ENCODE data around the gene CD99L2.
"Not testable (repeated sequence)": the region's sequence is repeated elsewhere in the genome, so short reads cannot be mapped to it uniquely, and the experiment has no call there.

The CD99L2 gene

DNA sequence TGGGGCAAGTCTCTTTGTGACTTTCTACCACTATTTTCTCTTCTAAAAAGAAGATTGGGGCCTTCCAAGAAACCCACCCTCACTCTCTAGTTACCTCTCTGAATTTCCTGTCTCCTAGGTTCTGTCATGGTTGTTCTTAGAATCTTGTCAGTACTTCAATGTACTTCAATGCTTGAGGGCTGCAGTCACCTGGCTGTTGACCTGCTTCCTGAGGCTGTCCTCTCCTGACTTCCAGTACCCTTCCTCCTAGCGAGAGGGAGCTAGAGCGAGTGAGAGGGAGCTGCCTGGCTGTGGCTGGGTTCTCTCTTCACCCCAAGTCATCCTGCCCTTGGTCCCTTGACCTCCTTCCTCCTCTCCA, 17.7 kb downstream of the CD99L2 start:
- Histone ChIP-seq H3K36me3 (ENCODE audit: insufficient read depth, low read length) (no peaks in the 10 kb centered on the region), H3K9me3 (ENCODE audit: control insufficient read depth, insufficient read depth, low read length) (peaks cover 4% of the 10 kb centered on the region; the same call in 1 of the 2 replicates), H3K9ac (ENCODE audit: low read depth, low read length) (no peak overlapping the region), H3K4me1 (ENCODE audit: insufficient read depth, low read length) (no peaks in the 10 kb centered on the region)

DNA sequence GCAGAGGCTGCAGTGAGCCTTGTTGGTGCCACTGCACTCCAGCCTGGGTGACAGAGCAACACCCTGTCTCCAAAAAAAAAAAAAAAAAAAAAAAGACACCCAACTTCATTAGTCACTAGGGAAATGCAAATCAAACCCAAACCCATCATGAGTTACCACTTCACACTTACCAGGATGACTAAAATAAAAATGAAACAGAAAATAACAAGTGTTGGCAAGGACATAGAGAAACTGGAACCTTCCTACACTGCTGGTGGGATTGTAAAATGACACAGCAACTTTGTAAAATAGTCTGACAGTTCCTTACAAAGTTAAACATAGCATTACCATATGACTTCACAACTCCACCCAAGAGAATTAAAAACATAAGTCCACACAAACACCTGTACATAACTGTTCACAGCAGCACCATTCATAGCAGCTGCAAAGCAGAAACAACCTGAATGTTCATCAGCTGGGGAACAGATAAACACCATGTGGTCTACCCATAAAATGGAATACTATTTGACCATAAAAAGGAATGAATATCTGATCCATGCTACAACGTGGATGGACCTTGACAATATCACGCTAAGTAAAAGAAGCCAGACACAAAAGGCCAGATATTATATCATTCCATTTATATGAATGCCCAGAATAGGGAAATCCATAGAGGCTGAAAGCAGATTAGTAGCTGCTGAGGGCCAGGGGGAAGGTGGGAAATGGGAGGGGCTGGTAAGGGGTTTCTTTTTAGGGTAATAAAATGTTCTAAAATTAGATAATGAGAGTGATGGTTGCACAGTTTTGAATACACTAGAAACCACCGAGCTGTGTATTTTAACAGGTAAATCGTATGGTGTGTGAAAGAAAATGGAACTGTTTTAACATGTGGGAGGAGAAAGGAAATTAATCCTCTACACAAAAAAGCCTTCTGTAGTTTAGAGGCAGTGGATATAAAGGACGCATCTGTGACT, 18.3 kb downstream of the CD99L2 start:
- Histone ChIP-seq H3K4me1 (ENCODE audit: insufficient read depth, low read length) (no peaks in the 10 kb centered on the region), H3K9ac (ENCODE audit: low read depth, low read length) (no peak overlapping the region), H3K9me3 (ENCODE audit: control insufficient read depth, insufficient read depth, low read length) (peaks cover 9% of the 10 kb centered on the region), H3K36me3 (ENCODE audit: insufficient read depth, low read length) (no peaks in the 10 kb centered on the region)

DNA sequence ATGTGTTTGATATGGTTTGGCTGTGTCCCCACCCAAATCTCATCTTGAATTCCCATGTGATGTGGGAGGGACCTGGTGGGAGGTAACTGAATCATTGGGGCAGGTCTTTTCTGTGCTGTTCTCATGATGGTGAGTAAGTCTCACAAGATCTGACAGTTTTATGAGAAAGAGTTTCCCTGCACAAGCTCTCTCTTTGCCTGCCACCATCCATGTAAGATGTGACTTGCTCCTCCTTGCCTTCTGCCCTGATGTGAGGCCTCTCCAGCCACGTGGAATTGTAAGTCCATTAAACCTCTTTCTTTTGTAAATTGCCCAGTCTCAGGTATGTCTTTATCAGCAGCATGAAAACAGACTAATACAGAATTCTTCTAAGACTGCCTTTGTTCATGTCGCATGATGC, 22.8 kb downstream of the CD99L2 start:
- not testable (repeated sequence) for H3K9ac ChIP-seq (ENCODE audit: low read depth, low read length); H3K36me3 ChIP-seq (ENCODE audit: insufficient read depth, low read length)
- H3K4me1 ChIP-seq (ENCODE audit: insufficient read depth, low read length), result peaks cover 20% of the 10 kb centered on the region
- H3K9me3 ChIP-seq (ENCODE audit: control insufficient read depth, insufficient read depth, low read length), result peaks cover 12% of the 10 kb centered on the region

DNA sequence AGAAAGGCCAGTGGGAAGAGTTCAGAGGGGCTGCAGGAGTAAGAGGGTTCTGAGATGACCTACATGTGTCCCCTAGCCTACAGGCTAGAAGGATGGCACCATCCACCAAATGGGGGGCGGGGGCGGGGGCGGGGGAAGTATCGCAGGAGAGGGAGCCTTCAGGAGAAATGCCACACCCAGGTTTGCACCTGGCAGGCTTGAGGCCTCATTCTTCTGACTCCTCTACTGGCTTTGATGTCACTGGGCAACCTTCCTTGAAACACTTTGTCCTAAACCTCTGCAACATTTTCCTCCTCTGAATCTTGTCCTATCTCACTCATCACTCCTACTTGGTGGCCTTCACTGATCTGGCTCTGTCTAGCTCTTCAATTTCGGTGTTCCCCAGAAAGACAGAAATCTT, 24.0 kb downstream of the CD99L2 start:
- no peaks in the 10 kb centered on the region for H3K36me3 ChIP-seq (ENCODE audit: insufficient read depth, low read length)
- H3K4me1 ChIP-seq (ENCODE audit: insufficient read depth, low read length), result peaks cover 29% of the 10 kb centered on the region
- H3K9ac ChIP-seq (ENCODE audit: low read depth, low read length), result no peak overlapping the region
- H3K9me3 ChIP-seq (ENCODE audit: control insufficient read depth, insufficient read depth, low read length), result peaks cover 9% of the 10 kb centered on the region

DNA sequence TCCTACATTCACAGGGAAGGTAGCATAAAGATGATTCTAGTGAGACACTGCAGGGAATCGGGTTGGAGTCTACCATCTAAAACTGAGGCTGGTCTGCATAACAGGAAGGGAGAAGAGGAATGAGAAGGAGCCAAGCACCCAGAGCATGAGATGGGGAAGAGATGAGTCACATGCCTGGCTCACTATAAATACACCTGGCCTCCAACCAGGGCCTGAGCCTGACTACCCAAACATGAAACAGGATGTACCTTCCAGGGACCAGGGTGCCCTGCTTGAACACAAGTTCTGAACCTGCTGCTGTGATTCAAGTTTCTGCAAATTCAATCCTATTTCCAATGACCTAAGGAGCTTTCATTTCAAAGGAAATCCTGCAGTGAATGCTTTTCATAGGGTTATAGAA, 24.9 kb downstream of the CD99L2 start:
- Histone ChIP-seq H3K4me1 (ENCODE audit: insufficient read depth, low read length) (peaks cover 29% of the 10 kb centered on the region), H3K36me3 (ENCODE audit: insufficient read depth, low read length) (no peaks in the 10 kb centered on the region), H3K9ac (ENCODE audit: low read depth, low read length) (no peak overlapping the region), H3K9me3 (ENCODE audit: control insufficient read depth, insufficient read depth, low read length) (peaks cover 9% of the 10 kb centered on the region)

DNA sequence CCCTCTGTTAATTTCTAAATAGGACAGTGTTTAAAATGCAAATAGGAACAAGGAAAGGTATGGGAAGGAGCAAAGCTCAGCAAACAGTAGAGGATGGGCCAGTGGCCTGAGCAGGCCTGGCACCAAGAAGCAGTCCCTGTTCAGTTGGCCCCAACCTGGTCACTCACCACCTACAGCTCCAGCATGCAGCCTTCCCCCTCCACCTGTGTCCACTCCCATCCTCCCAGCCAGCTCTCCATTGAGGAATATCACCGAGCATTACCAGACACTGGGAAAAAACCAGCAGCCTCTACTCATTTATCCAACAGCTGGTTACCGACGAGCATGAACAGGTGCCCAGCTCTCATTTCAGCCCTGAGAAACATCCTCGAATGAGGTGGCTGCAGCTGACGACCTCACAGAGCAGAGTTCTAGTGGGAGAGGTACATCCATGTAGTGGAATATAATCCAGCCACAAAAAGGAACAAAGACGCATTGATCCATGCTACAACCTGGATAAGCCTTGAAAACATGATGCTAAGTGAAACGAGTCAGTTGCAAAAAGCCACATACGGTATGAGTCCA, 25.6 kb downstream of the CD99L2 start:
- H3K36me3 ChIP-seq (ENCODE audit: insufficient read depth, low read length), result no peaks in the 10 kb centered on the region
- peaks cover 9% of the 10 kb centered on the region for H3K9me3 ChIP-seq (ENCODE audit: control insufficient read depth, insufficient read depth, low read length)
- peaks cover 29% of the 10 kb centered on the region for H3K4me1 ChIP-seq (ENCODE audit: insufficient read depth, low read length)
- H3K9ac ChIP-seq (ENCODE audit: low read depth, low read length), result no peak overlapping the region

DNA sequence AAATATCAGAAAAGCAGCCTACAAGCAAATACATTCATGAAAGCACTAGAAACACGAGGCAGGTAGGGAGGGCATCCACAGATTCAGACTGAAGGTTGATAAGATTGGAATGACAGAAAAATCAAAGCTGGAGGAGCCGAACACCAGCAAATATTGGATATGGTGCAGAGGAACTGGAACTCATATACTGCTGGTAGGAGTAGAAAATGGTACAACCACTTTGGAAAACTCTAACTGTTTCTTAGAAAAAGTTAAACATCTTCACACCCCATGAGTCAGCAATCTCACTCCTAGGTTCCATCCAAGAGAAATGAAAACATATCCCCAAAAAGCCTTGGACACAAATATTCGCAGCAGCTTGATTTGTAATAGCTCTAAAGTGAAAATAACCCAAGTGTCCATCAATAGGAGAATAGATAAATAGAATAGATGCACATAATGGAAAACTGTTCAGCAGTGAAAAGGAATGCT, 27.1 kb downstream of the CD99L2 start:
- Histone ChIP-seq H3K4me1 (ENCODE audit: insufficient read depth, low read length) (peaks cover 29% of the 10 kb centered on the region), H3K9ac (ENCODE audit: low read depth, low read length) (no peak overlapping the region), H3K9me3 (ENCODE audit: control insufficient read depth, insufficient read depth, low read length) (peaks cover 9% of the 10 kb centered on the region), H3K36me3 (ENCODE audit: insufficient read depth, low read length) (no peaks in the 10 kb centered on the region)

DNA sequence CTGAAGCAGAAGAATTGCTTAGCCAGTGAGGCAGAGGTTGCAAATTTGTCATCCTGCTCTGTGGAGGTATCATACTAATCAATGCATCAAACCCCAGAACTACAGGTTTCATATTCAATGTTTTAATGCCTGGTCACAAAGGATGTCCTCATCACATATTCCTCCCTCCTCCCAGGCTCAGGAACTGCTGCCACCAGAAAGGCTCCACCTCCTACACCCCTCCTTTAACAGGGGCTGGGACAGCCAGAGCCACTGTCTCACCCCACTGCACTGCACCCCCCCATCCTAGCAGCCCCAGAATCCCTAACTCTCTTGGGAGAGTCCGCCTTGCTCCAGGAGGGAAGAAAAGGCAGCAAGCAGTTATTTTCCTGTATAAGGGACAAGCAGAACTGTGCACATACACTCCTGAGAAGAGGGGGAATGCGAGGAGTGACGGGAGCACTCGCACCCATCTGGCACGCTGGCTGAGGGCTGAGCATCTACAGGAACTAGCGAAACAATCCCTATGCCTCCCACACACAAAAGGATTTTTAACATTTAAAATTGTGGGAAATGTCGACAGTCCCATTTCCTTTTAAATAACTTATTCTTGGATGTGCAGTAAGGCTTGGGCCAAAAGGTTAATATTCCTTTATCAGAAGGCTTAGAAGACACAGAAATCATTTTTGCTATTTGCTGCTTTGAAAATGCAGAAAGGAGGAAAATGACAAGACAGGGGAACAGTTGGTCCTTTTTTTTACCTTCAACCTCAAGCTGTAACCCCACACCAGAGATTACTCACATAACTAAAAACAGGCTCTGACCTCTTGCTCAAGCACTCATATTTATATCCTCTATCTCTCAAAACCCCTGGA, 27.8 kb downstream of the CD99L2 start:
- H3K9ac ChIP-seq (ENCODE audit: low read depth, low read length), result no peak overlapping the region; the same call in 1 of the 2 replicates
- no peaks in the 10 kb centered on the region for H3K36me3 ChIP-seq (ENCODE audit: insufficient read depth, low read length)
- H3K4me1 ChIP-seq (ENCODE audit: insufficient read depth, low read length), result peaks cover 29% of the 10 kb centered on the region
- peaks cover 7% of the 10 kb centered on the region for H3K9me3 ChIP-seq (ENCODE audit: control insufficient read depth, insufficient read depth, low read length)

DNA sequence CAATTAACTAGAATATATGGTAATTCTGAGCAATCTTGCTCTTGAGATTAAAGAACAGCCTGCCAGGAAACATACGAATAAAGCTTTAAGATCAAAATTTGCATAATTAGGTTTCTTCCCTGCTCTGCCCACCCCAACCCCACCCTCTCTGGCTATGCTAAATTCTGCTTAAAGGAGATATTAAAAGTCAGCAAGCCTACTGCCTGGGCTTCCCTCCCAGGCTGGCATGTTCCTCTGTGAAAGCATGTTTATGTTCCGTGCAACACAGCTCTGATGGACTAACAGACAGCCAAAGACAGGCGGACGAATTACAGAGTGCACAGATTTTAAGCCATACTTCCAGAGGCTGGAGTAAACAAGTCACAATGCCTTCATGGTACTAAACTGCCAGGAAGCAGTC, 28.4 kb downstream of the CD99L2 start:
- H3K4me1 ChIP-seq (ENCODE audit: insufficient read depth, low read length), result peaks cover 29% of the 10 kb centered on the region
- peaks cover 3% of the 10 kb centered on the region; the same call in 1 of the 2 replicates for H3K9me3 ChIP-seq (ENCODE audit: control insufficient read depth, insufficient read depth, low read length)
- H3K9ac ChIP-seq (ENCODE audit: low read depth, low read length), result no peak overlapping the region; the same call in 1 of the 2 replicates
- no peaks in the 10 kb centered on the region for H3K36me3 ChIP-seq (ENCODE audit: insufficient read depth, low read length)

DNA sequence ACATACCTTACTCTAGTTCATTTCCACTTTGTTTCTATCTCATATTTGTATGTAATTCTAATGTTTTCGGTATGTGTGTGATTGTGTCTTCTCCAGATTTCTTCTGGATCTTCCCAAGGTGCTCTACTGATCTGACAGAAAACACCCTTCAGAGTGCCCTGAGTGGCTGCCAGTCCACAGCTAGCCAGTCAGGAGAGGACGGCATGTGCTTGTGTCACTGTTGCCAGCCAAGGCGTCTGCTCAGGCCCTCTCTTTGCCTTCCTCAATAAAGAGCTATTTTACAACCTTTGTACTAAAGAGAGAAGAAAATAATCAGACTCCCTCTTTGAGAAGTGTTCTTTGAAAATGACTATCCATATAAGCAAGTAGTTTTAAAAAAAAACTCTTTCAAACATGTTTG, 29.0 kb downstream of the CD99L2 start:
- H3K4me1 ChIP-seq (ENCODE audit: insufficient read depth, low read length), result peaks cover 29% of the 10 kb centered on the region
- H3K9me3 ChIP-seq (ENCODE audit: control insufficient read depth, insufficient read depth, low read length), result peaks cover 3% of the 10 kb centered on the region; the same call in 1 of the 2 replicates
- H3K9ac ChIP-seq (ENCODE audit: low read depth, low read length), result no peak overlapping the region
- H3K36me3 ChIP-seq (ENCODE audit: insufficient read depth, low read length), result no peaks in the 10 kb centered on the region

DNA sequence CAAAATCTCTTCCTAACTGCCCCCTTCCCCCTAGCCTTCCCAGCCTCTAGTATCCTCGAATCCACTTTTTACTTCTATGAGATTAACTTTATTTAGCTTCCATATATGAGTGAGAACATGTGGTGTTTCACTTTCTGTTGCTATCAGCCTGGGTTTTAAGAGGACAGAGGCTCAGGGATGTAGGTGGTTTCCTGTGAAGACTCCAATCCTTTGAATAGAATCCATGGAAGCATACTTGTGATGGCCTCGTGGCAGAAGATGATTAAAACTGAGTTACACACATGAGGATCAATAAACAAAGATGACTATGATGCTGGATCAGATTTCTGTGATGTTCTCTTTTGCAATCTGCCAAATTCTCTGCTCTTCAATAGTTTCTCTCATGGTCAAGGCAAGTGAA, 29.8 kb downstream of the CD99L2 start:
- peaks cover 3% of the 10 kb centered on the region; the same call in 1 of the 2 replicates for H3K9me3 ChIP-seq (ENCODE audit: control insufficient read depth, insufficient read depth, low read length)
- no peak overlapping the region for H3K9ac ChIP-seq (ENCODE audit: low read depth, low read length)
- peaks cover 23% of the 10 kb centered on the region for H3K4me1 ChIP-seq (ENCODE audit: insufficient read depth, low read length)
- no peaks in the 10 kb centered on the region for H3K36me3 ChIP-seq (ENCODE audit: insufficient read depth, low read length)

DNA sequence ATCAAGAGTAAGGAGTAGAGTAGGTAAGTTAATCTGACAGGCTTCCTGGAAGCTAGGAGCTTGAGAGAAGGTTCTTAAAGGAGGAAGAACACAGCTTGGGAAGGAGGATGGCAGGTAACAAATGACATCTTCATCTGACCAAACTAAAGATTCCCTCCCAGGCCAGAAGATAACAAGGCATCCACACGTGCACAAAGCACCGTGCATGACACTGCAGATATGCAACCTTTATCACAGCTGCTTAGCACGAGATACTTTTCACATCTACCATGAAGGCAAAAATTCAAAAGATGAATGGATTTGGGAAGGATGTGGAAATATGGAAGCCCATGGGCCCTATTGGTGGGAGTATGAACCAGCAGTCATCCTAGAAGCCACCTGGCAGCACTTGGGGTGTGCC, 34.3 kb downstream of the CD99L2 start:
- no peaks in the 10 kb centered on the region for H3K36me3 ChIP-seq (ENCODE audit: insufficient read depth, low read length)
- H3K9ac ChIP-seq (ENCODE audit: low read depth, low read length), result no peak overlapping the region
- H3K4me1 ChIP-seq (ENCODE audit: insufficient read depth, low read length), result no peaks in the 10 kb centered on the region
- H3K9me3 ChIP-seq (ENCODE audit: control insufficient read depth, insufficient read depth, low read length), result no peaks in the 10 kb centered on the region

DNA sequence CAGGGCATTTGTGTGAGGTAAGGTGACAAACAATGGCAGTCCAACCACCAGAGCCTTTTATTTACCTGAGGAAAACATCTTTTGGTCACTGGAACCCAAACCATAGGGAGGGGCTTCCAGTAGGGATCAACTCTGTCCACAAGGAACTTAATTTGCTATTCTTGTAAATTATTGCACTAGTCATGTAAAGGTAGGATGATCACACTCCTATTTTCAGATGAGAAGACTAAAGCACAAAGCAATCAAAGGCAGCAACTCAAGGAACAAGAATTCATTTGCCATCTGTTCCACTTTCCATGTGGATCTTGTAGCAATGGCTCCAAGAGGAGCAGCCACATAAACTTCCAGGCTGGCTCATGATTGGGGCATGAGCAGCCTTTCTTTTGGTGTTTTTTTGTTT, 35.3 kb downstream of the CD99L2 start:
- Histone ChIP-seq H3K4me1 (ENCODE audit: insufficient read depth, low read length) (no peaks in the 10 kb centered on the region), H3K36me3 (ENCODE audit: insufficient read depth, low read length) (no peaks in the 10 kb centered on the region), H3K9me3 (ENCODE audit: control insufficient read depth, insufficient read depth, low read length) (no peaks in the 10 kb centered on the region), H3K9ac (ENCODE audit: low read depth, low read length) (no peak overlapping the region)

DNA sequence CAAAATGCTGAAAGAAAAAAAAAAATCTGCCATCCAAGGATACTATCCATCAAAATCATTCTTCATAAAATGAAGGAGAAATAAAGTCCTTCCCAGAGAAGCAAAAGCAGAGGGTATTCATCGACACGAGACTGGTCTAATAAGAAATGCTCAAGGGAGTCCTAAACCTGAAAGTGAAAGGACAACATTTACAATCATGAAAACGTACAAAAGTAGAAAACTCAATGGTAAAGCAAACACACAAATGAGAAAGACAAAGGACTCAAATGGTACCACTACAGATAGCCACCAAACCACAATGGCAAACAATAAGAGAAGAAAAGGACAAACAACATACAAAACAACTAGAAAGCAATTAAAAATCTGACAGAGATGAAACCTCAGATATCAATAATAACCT, 41.0 kb downstream of the CD99L2 start:
- Histone ChIP-seq H3K9me3 (ENCODE audit: control insufficient read depth, insufficient read depth, low read length) (0 out of 2 replicates have a peak, but pooled peaks cover 2% of the 10 kb centered on the region), H3K4me1 (ENCODE audit: insufficient read depth, low read length) (no peaks in the 10 kb centered on the region), H3K36me3 (ENCODE audit: insufficient read depth, low read length) (no peaks in the 10 kb centered on the region), H3K9ac (ENCODE audit: low read depth, low read length) (no peak overlapping the region)
